Measurements from ENCODE around the gene KIF23. TPM values are rescaled to one million over a fixed set of nuclear protein-coding genes. Genes with fewer than 3 reads are reported as not detected.

Gene KIF23
- total and polyA plus RNA-seq, 2 experiments from 2014 or later = 52.9 to 103 TPM

DNA sequence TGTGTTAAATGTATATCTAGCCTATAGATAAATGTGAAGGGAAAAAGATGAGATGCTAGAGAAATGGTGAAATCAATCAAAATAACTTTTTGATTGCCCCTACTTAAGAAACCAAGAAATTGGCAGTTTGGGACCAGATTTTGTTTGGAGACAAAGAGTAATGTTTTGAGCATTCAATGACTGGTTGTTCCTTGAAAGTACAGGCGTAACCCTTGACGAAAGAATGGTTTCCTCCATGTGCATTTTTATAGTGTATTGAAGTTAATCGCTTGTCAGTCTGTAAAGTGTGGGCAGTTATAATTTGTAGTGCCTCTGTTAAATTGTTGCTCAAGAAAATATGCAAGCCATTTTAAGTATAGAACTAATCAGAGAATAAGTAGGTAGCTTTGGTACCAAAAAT is 1.2 kb downstream of the KIF23 start:
- H3K27me3 ChIP-seq (ENCODE audit: insufficient read depth) = no peaks in the 10 kb centered on the region
- H3K4me1 ChIP-seq (ENCODE audit: insufficient read depth) = 0 out of 2 replicates have a peak, but pooled peaks cover 4% of the 10 kb centered on the region
- ATAC-seq (no peak), DNase-seq (ENCODE audit: low spot score) (no peak)
- H3K4me3 ChIP-seq = peak overlapping the region; percentile 62
- Mint-ChIP-seq H3K4me1 (peaks cover 7% of the 10 kb centered on the region; the same call in 2 of the 3 replicates), H3K9me3 (no peaks in the 10 kb centered on the region), H3K27me3 (ENCODE audit: insufficient read depth, low read depth, poor library complexity) (no peaks in the 10 kb centered on the region), H3K4me3 (peak overlapping the region; percentile 92), H3K27ac (no peak overlapping the region), H3K36me3 (ENCODE audit: low read depth) (peaks cover 37% of the 10 kb centered on the region)
- H3K79me2 ChIP-seq (replicated peaks; ENCODE audit: insufficient read depth) = peaks cover 57% of the 10 kb centered on the region
- H3K36me3 ChIP-seq (ENCODE audit: insufficient read depth) = peaks cover 34% of the 10 kb centered on the region
- no peaks in the 10 kb centered on the region for H3K9me2 ChIP-seq (ENCODE audit: insufficient read depth)
- no peaks in the 10 kb centered on the region for H3F3A ChIP-seq (replicated peaks; ENCODE audit: low read depth)
- H3K27ac ChIP-seq (ENCODE audit: low read depth) = peak overlapping the region; percentile 82; the same call in 1 of the 2 replicates
- H2AFZ ChIP-seq = no peak overlapping the region
- TF ChIP-seq, protein P1, sequence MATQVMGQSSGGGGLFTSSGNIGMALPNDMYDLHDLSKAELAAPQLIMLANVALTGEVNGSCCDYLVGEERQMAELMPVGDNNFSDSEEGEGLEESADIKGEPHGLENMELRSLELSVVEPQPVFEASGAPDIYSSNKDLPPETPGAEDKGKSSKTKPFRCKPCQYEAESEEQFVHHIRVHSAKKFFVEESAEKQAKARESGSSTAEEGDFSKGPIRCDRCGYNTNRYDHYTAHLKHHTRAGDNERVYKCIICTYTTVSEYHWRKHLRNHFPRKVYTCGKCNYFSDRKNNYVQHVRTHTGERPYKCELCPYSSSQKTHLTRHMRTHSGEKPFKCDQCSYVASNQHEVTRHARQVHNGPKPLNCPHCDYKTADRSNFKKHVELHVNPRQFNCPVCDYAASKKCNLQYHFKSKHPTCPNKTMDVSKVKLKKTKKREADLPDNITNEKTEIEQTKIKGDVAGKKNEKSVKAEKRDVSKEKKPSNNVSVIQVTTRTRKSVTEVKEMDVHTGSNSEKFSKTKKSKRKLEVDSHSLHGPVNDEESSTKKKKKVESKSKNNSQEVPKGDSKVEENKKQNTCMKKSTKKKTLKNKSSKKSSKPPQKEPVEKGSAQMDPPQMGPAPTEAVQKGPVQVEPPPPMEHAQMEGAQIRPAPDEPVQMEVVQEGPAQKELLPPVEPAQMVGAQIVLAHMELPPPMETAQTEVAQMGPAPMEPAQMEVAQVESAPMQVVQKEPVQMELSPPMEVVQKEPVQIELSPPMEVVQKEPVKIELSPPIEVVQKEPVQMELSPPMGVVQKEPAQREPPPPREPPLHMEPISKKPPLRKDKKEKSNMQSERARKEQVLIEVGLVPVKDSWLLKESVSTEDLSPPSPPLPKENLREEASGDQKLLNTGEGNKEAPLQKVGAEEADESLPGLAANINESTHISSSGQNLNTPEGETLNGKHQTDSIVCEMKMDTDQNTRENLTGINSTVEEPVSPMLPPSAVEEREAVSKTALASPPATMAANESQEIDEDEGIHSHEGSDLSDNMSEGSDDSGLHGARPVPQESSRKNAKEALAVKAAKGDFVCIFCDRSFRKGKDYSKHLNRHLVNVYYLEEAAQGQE (IDR thresholded peaks at IDR 0.05; ENCODE audit: unreplicated experiment) = no peak
- no peak for TF ChIP-seq EZH2 (IDR thresholded peaks at IDR 0.05; ENCODE audit: low read depth, unreplicated experiment)
- no peak for TF ChIP-seq EZH2phosphoT487 (IDR thresholded peaks at IDR 0.05; ENCODE audit: unreplicated experiment)
- TF ChIP-seq, protein P2, sequence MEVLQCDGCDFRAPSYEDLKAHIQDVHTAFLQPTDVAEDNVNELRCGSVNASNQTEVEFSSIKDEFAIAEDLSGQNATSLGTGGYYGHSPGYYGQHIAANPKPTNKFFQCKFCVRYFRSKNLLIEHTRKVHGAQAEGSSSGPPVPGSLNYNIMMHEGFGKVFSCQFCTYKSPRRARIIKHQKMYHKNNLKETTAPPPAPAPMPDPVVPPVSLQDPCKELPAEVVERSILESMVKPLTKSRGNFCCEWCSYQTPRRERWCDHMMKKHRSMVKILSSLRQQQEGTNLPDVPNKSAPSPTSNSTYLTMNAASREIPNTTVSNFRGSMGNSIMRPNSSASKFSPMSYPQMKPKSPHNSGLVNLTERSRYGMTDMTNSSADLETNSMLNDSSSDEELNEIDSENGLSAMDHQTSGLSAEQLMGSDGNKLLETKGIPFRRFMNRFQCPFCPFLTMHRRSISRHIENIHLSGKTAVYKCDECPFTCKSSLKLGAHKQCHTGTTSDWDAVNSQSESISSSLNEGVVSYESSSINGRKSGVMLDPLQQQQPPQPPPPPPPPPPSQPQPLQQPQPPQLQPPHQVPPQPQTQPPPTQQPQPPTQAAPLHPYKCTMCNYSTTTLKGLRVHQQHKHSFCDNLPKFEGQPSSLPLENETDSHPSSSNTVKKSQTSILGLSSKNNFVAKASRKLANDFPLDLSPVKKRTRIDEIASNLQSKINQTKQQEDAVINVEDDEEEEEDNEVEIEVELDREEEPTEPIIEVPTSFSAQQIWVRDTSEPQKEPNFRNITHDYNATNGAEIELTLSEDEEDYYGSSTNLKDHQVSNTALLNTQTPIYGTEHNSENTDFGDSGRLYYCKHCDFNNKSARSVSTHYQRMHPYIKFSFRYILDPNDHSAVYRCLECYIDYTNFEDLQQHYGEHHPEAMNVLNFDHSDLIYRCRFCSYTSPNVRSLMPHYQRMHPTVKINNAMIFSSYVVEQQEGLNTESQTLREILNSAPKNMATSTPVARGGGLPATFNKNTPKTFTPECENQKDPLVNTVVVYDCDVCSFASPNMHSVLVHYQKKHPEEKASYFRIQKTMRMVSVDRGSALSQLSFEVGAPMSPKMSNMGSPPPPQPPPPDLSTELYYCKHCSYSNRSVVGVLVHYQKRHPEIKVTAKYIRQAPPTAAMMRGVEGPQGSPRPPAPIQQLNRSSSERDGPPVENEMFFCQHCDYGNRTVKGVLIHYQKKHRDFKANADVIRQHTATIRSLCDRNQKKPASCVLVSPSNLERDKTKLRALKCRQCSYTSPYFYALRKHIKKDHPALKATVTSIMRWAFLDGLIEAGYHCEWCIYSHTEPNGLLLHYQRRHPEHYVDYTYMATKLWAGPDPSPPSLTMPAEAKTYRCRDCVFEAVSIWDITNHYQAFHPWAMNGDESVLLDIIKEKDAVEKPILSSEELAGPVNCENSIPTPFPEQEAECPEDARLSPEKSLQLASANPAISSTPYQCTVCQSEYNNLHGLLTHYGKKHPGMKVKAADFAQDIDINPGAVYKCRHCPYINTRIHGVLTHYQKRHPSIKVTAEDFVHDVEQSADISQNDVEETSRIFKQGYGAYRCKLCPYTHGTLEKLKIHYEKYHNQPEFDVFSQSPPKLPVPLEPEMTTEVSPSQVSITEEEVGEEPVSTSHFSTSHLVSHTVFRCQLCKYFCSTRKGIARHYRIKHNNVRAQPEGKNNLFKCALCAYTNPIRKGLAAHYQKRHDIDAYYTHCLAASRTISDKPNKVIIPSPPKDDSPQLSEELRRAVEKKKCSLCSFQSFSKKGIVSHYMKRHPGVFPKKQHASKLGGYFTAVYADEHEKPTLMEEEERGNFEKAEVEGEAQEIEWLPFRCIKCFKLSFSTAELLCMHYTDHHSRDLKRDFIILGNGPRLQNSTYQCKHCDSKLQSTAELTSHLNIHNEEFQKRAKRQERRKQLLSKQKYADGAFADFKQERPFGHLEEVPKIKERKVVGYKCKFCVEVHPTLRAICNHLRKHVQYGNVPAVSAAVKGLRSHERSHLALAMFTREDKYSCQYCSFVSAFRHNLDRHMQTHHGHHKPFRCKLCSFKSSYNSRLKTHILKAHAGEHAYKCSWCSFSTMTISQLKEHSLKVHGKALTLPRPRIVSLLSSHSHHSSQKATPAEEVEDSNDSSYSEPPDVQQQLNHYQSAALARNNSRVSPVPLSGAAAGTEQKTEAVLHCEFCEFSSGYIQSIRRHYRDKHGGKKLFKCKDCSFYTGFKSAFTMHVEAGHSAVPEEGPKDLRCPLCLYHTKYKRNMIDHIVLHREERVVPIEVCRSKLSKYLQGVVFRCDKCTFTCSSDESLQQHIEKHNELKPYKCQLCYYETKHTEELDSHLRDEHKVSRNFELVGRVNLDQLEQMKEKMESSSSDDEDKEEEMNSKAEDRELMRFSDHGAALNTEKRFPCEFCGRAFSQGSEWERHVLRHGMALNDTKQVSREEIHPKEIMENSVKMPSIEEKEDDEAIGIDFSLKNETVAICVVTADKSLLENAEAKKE (CRISPR knock-in tag; IDR thresholded peaks at IDR 0.05) = no peak
- no peak for TF ChIP-seq POLR2AphosphoS5 (IDR thresholded peaks at IDR 0.05; ENCODE audit: low read depth)
- TF ChIP-seq, protein P3, sequence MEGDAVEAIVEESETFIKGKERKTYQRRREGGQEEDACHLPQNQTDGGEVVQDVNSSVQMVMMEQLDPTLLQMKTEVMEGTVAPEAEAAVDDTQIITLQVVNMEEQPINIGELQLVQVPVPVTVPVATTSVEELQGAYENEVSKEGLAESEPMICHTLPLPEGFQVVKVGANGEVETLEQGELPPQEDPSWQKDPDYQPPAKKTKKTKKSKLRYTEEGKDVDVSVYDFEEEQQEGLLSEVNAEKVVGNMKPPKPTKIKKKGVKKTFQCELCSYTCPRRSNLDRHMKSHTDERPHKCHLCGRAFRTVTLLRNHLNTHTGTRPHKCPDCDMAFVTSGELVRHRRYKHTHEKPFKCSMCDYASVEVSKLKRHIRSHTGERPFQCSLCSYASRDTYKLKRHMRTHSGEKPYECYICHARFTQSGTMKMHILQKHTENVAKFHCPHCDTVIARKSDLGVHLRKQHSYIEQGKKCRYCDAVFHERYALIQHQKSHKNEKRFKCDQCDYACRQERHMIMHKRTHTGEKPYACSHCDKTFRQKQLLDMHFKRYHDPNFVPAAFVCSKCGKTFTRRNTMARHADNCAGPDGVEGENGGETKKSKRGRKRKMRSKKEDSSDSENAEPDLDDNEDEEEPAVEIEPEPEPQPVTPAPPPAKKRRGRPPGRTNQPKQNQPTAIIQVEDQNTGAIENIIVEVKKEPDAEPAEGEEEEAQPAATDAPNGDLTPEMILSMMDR (conservative IDR thresholded peaks at IDR 0.05; ENCODE audit: low read depth in 2 of 2) = no peak
- no peak for TF ChIP-seq JUNB (IDR thresholded peaks at IDR 0.05; ENCODE audit: unreplicated experiment)
- TF ChIP-seq, protein P4, sequence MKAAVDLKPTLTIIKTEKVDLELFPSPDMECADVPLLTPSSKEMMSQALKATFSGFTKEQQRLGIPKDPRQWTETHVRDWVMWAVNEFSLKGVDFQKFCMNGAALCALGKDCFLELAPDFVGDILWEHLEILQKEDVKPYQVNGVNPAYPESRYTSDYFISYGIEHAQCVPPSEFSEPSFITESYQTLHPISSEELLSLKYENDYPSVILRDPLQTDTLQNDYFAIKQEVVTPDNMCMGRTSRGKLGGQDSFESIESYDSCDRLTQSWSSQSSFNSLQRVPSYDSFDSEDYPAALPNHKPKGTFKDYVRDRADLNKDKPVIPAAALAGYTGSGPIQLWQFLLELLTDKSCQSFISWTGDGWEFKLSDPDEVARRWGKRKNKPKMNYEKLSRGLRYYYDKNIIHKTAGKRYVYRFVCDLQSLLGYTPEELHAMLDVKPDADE (IDR thresholded peaks at IDR 0.05) = no peak
- TF ChIP-seq NANOG (IDR thresholded peaks at IDR 0.05; ENCODE audit: borderline replicate concordance) = no peak
- no peak for TF ChIP-seq CREB1 (CRISPR knock-in tag; IDR thresholded peaks at IDR 0.05; ENCODE audit: low read depth)
- TF ChIP-seq ZNF331 (CRISPR knock-in tag; IDR thresholded peaks at IDR 0.05; ENCODE audit: low read depth) = no peak
- no peak for TF ChIP-seq STAT1 (IDR thresholded peaks at IDR 0.05; ENCODE audit: unreplicated experiment)
- peak overlapping the region; percentile 81 for H3K4me2 ChIP-seq
- peaks cover 19% of the 10 kb centered on the region for H4K20me1 ChIP-seq (replicated peaks; ENCODE audit: insufficient read depth)

Data from GM23338 (cell line).